Skin epidermis (tissue), 12 donors: ENCODE results near the gene CLIC4.
A peak's percentile ranks its signal among the peaks of the same experiment; 100 is the strongest.

Experiments
- H3K27ac ChIP-seq, 21 experiments: fragments of 200-600 bp; sonication (generic) in 11 of 21; one replicate each; pipeline ENCODE4 v1.5.0; 2020; ENCODE audit warnings: mild to moderate bottlenecking in 3 of 21, inconsistent platforms in 2 of 21, moderate library complexity in 2 of 21
- H3K4me3 ChIP-seq, 7 experiments: fragments of 200-600 bp; sonication (generic) in 2 of 7; one replicate each; pipeline ENCODE4 v1.5.0; 2020; ENCODE audit warnings: inconsistent platforms in 2 of 7, mild to moderate bottlenecking in 2 of 7, moderate library complexity in 1 of 7

The CLIC4 gene

GRCh38 chr1:24867084-24867870, 122.0 kb downstream of the CLIC4 start:
- no peak overlapping the region for H3K27ac ChIP-seq
- H3K4me3 ChIP-seq = no peak overlapping the region

- Histone ChIP-seq H3K27ac (peak overlapping the region in 1 of 21 experiments; percentile 35), H3K4me3 (no peak overlapping the region)
These were observed 123.0 kb downstream of the CLIC4 start for GRCh38 chr1:24868016-24868875.

GRCh38 chr1:24870551-24871195, 125.4 kb downstream of the CLIC4 start:
- Histone ChIP-seq H3K4me3 (no peak overlapping the region), H3K27ac (peak overlapping the region in 2 of 21 experiments; percentile 30 to 46)

GRCh38 chr1:24871306-24871901, 126.2 kb downstream of the CLIC4 start:
- H3K4me3 ChIP-seq = no peak overlapping the region
- peak overlapping the region in 2 of 21 experiments; percentile 30 to 46 for H3K27ac ChIP-seq

GRCh38 chr1:24872061-24872850, 127.0 kb downstream of the CLIC4 start:
- H3K4me3 ChIP-seq = no peak overlapping the region
- H3K27ac ChIP-seq = peak overlapping the region in 1 of 21 experiments; percentile 46

- Histone ChIP-seq H3K4me3 (no peak overlapping the region), H3K27ac (no peak overlapping the region)
These were observed 127.9 kb downstream of the CLIC4 start for GRCh38 chr1:24873148-24873547.

- Histone ChIP-seq H3K4me3 (no peak overlapping the region), H3K27ac (peak overlapping the region in 2 of 21 experiments; percentile 3 to 41)
These were observed 128.8 kb downstream of the CLIC4 start for GRCh38 chr1:24874056-24874455.

GRCh38 chr1:24874611-24875234, 129.5 kb downstream of the CLIC4 start:
- Histone ChIP-seq H3K27ac (peak overlapping the region in 6 of 21 experiments; percentile 11 to 62 (median 52)), H3K4me3 (no peak overlapping the region)

GRCh38 chr1:24875257-24875656, 130.0 kb downstream of the CLIC4 start:
- H3K4me3 ChIP-seq = no peak overlapping the region
- peak overlapping the region in 10 of 21 experiments; percentile 1 to 62 (median 34) for H3K27ac ChIP-seq

- H3K4me3 ChIP-seq = no peak overlapping the region
- H3K27ac ChIP-seq = peak overlapping the region in 4 of 21 experiments; percentile 1 to 62 (median 48)
These were observed 130.8 kb downstream of the CLIC4 start for GRCh38 chr1:24875991-24876506.

- no peak overlapping the region for H3K4me3 ChIP-seq
These were observed 132.8 kb downstream of the CLIC4 start for GRCh38 chr1:24878045-24878444.

GRCh38 chr1:24878775-24879742, 133.8 kb downstream of the CLIC4 start:
- Histone ChIP-seq H3K4me3 (no peak overlapping the region), H3K27ac (no peak overlapping the region)

More at GRCh38 chr1:24878045-24878444, 132.8 kb downstream of the CLIC4 start:
- H3K27ac ChIP-seq = no peak overlapping the region

GRCh38 chr1:24881034-24881433, 135.8 kb downstream of the CLIC4 start:
- Histone ChIP-seq H3K4me3 (no peak overlapping the region), H3K27ac (no peak overlapping the region)

- no peak overlapping the region for H3K27ac ChIP-seq
- H3K4me3 ChIP-seq = no peak overlapping the region
These were observed 139.5 kb downstream of the CLIC4 start for GRCh38 chr1:24884751-24885150.

- H3K27ac ChIP-seq = no peak overlapping the region
- no peak overlapping the region for H3K4me3 ChIP-seq
These were observed 141.0 kb downstream of the CLIC4 start for GRCh38 chr1:24886241-24886640.

GRCh38 chr1:24888061-24888970, 143.1 kb downstream of the CLIC4 start:
- no peak overlapping the region for H3K4me3 ChIP-seq

More at GRCh38 chr1:24888061-24888970, 143.1 kb downstream of the CLIC4 start:
- H3K27ac ChIP-seq = no peak overlapping the region
